ENCODE measurements around the gene NUP210L. TPM values are rescaled to one million over a fixed set of nuclear protein-coding genes. Genes with fewer than 3 reads are reported as not detected.
A peak's percentile ranks its signal among the peaks of the same experiment; 100 is the strongest.

The NUP210L gene
- under 0.01 TPM in 2 replicates for total RNA-seq

DNA sequence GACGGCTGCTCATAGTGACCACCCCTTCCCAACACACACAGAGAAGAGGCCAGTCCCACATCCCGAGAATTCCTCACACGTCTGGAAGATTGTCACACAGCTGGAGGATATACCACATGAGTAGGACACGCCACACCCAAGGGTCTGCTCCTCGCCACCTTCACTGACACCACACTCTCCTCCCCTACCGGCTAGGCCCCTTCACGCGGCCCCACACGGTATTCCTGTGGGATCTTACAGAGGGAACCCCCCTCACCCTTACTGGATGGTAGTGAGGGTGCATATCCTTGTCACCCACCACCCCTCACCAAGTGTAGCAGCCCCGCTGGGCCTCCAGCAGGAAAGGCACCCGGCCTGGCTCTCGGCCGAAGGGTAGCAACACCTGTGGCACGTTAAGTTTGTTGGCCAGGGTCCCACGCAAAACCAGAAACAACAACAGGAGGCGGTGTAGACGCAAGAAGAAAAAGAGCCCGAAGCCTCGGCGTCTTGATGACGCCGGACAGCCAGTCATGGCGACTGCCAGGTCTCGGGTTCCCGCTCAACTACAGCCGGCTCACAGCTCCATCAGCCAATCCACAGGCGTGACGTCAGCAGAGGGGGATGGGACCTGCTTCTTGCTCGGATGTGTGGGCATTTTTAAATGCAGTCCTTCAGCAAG lies at the start of gene NUP210L:
TSS of gene NUP210L (minus strand) at position 540 of the 658 bp plus-strand sequence.

DNA sequence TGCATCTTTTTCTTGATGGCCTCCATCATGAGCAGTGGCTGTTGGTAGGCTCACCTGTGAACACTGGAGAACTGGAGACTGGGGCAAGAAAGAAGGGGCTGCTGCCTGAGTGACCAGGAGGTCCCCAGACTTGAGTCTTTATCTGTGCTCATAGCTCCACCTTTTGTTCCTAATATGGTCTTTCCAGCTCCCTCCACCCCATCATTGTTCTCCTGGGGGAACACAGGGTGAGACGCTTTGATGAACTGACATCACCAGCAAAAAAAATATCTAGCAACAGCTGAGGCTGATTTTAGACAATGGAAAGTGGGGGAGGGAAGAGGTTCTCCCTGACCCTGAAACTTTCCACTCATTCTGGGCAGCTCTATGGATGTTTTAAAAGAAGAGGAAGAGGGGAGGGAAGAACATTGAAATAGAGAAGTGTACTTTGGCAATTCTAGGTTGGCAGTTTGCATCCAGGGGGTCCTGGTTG lies 37.2 kb upstream of the NUP210L start, which contains the start of gene TPM3:
TSS of gene TPM3 (minus strand) at position 111 of the 472 bp plus-strand sequence. CDS start at position 29, 82 bp downstream.

DNA sequence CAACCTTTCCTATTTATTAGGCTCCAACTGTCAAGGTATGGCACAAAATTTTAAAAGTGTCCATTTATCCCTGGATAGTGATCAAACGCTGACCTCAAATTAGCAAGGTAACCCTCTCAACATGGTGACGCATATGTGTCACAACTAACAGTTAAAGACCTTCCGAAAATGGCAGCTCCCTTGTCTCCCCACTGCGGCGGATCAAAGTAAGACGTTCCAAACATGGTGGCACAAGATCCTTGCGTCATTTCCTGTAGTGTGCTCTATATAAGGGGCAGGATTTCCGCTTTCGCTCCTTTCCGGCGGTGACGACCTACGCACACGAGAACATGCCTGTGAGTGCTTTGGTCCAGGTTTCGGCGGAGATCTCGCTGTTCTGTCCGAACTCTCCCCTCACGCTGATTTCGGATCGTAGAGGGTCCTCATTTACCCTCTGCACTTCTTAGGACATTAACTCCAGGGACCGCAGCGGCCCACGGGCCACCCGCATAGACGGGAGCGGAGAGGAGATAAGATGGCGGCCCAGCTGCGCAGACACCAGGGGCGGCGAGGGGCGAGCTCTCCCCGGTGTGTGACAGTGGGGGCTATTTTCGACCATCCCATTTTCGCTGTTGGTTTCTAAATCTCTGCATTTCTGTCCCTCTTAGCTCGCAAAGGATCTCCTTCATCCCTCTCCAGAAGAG lies 164.3 kb downstream of the NUP210L start, which contains the start of gene RPS27:
TSS of gene RPS27 (plus strand) at position 295 of the 683 bp plus-strand sequence. CDS start at position 330, 35 bp downstream.

DNA sequence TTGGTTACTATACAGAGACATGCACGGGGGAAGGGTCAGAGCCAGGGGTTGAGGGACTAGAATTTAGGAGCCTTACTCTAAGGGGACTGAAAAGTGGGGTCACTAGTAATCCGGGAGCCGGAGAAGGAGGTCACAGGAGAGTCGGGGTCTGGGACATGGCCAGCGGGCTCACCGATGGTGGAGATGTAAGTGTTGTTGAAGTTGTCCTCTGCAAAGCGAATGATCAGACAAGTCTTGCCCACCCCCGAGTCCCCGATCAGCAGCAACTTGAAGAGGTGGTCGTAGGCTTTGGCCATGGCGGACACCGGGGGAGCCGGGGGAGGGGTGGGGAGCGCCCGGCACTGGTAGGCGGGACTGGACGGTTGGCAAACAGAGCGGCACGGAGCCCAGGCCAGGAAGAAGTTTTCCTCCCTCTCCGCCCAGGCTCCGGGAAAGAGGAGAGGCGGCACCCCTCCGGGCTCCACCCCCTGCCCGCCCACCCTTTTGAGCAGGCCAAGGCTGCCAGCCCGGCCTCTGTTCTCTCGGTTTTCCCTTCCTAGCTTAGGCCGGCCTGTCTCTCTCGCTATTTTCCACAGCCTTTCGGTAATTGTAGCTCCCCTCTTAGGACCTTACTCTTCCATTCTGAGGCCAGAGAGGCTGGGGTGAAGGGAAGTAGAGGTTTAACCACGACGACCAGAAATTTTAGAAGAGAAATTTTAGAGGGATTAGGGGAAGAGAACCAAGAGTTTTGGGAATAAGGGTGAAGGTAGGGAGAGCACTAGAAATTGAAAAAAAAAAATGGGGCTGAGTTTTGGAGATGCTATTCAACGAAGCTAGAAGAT lies 168.7 kb downstream of the NUP210L start, which contains the start of gene RAB13:
TSS of gene RAB13 (minus strand) at position 399 of the 821 bp plus-strand sequence. CDS start at position 296, 103 bp downstream.

DNA sequence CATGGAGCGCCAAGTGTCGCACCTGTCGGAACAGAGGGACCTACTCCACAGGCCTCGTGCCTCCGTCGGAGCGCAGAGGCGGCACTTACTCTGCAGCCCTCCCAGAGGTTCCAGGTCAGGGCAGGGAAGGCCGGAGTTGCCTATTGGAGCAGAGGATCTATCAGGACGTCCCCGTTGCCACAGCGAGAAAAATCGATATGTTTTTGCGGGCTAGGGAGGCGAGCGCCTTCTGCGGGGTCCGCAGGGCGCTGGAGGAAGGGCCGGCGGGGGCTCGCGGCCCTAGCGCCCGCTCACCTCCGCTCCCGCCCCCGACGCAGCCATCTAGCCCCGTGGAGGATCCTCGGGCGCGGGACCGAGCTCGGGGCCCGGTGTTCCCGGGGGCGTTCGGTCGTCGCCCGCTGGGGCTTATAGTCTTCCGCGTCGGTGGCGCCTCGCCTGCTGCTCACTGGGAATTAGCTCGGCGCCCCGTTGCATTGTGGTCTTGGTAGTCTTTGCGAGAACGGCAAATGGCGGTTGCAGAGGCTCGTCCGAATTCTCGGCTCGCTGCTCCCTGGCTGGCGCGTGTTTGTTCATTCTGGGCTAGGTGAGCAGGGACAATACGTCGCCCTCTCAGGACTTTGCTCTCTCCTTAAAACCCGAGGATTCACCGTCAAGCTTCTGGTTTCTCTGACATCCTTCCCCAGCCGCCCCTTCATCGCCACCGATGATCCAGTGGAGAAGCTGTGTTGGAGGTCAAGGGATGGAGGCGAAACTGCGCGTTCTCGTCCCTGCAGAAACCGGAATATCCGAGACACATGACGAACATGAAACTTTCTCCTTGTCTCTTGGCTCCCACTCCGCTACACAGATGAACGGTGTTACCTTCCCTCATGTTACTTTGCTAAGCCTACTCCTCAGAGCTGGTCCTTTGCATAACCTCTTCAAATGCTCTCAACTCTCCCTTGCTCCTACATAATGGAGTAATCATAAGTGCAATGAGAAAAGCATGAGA lies 177.3 kb downstream of the NUP210L start, which contains the start of gene JTB:
TSS of gene JTB (minus strand) at position 425 of the 991 bp plus-strand sequence. CDS start at position 3, 422 bp downstream.

DNA sequence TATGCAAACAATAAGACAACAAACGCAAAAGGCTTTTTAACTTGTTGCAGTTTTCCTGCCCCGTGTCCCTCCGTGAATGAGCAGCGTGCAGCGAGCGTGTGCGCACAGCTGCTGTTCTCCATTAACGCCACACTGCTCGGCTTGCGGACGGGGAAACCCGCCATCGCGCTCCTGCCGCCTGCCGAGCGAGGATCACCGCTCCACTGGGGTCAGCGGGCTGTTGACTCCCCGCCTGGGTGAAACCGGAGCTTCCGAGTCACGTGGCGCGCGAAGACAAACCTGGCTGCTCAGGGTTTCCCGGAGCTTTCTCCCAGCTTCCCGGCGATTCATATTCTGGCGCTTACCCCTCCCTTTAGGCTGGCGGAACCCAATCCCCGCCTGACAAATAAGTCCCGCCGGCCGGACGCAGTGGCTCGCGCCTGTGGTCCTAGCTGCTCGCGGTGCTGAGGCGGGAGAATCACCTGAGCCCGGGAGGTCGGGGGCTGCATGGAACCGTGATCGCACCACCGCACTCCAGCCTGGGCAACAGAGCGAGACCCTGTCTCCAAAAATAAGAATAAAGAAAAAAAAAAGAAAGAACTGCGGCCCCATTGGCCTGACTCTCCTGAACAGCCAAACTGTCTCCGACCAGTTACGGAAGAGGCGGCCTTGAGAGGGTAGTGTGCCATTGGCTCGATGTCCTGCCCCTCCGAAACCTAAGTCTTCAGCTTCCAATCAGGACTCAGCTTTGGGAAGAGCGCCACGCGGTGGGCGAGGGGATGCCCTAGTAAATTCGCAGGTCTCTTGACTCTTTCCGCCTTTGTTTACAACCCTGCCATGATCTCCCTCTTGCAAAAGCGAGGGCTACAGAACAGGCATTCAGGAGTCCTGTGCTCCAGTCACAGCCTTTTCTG lies 187.5 kb downstream of the NUP210L start, which contains the start of gene CREB3L4:
TSS of gene CREB3L4 (plus strand) at position 796 of the 893 bp plus-strand sequence. CDS start 624 bp downstream, outside the sequence.

DNA sequence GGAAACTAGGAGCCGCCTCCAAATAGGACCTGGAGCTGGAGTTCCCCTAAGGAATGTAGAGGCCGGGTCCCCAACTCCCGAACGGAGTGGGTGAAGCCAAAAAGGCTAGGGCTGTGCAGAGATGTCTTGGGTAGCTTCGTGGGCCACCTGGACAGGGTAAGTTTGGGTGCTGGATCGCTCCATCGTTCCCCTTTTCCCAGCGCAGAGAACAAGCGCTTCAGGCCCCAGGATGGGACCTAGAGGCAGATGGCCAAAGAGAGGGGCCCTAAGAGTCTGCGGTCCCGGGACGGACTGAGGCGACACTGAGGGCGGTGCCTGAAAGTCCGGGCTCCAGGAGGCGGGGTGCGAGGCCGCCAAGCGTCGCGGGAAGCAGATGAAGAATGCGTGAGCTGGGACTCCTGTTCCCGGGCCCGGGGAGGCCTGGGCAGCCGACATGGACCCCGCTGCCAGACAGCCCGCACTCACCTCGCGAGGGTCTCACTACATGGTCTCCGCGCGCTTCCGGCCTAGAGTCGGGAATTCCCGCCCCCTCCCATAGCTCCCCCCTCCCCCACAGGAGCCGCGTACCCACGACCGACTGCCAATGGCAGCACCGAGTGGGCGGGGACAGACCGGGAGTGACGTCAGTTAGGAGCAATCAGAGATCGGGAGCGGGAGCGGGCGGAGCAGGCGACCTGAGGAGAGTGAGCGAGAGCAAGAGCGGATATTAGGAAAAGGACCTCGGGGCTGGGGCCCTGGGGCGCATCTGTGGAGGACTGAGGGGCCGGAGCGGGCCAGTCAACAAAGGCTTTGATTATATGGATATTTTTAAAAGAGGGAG lies 191.6 kb downstream of the NUP210L start, which contains the start of gene SLC39A1:
TSS of gene SLC39A1 (minus strand) at position 508 of the 820 bp plus-strand sequence. CDS start 822 bp downstream, outside the sequence.

DNA sequence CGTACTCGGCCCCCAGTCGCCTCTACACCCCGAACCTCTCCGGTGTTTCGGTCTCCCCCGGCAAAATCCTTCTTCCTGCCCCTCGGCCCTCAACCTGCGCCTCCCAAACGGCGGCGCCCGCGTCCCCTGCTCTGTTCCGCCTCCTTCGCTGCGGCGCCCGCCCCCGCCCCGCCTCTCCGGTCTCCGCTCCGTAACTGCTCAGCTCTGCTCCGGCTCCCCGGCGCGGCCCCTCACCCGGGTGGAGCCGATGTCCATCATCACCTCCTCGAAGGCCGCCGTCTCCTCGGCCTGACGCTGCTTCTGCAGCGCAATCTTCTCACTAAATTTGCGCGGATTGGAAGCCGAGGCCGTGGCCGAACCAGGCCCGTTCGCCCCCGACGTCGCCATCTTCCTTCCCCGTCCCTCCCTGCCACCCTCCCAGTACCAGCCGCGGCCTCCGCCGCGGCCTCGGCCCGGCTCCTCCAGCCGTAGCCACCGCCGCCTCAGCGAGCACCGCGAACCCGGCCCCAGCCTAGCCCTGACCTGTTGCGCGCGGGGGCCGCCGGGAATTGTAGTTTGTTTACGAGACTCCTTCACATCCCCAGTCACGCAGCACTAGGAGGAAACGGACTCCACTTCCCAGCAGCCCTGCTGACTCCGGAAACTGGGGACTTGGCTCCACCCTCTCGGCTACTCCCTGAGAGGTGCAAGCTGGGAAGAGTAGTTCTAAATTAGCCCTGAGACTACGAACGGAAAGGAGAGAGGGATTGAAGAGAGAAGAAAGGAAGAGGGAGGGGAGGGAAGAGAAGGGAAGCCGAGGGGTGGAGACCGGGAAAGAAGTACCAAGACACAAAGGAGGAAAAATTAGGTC lies 196.5 kb downstream of the NUP210L start, which contains the start of gene CRTC2:
TSS of gene CRTC2 (minus strand) at position 502 of the 850 bp plus-strand sequence. CDS start at position 387, 115 bp downstream.

DNA sequence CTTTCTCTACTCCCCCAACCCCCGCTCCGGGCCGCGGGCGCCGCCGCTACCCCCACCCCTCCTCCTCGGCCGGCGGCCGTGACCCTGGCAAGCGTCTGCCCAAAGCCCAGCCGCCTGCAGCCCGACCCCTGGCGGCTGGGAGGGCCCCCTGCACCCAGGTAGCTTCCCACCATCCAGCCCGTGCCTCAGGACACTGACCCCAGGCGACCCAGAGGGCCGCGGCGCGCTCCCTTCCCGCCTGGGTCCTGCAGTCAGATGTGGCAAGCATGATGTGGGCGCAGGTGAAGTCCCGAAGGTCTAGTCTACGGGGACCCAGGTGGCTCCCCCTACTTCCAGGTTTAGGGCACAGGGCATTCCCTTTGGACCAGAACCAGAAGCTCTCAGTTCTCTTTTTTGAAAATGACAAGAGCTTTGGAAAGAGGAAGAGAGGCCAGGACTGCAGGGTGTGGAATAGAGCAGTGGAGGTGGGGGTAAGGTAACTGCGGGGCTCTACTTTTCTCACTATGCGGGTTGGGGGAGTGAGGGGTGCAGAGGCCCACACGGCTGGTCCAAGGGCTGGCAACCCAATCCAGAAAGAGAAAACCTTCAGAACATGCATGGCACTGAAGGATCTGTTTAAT lies 208.1 kb downstream of the NUP210L start, which contains the start of gene DENND4B:
TSS of gene DENND4B (minus strand) at position 97 of the 620 bp plus-strand sequence. CDS start 2,344 bp downstream, outside the sequence.

Small RNA genes lying within 50 kb of the gene (small RNA-seq; reads per million reads assigned to genes)
- gene MIR190B (0.41 reads per million, percentile 21 among the genes with 10 or more reads in this experiment), gene MIR5698 (not detected), gene MIR6737 (not detected), gene RNU6-179P (not detected)

Other genes starting within 250 kb of the NUP210L start
- 5.9 and 8.6 TPM in 2 replicates for gene GATAD2B, start 232.1 kb downstream of the NUP210L start, total RNA-seq
- gene DENND4B, start 208.4 kb downstream of the NUP210L start, total RNA-seq: 22.0 and 27.0 TPM in 2 replicates
- gene CRTC2, start 196.5 kb downstream of the NUP210L start, total RNA-seq: 5.9 and 7.6 TPM in 2 replicates
- 62.2 and 64.7 TPM in 2 replicates for gene SLC39A1, start 191.5 kb downstream of the NUP210L start, total RNA-seq
- 8.8 and 11.1 TPM in 2 replicates for gene CREB3L4, start 187.2 kb downstream of the NUP210L start, total RNA-seq
- gene JTB, start 177.4 kb downstream of the NUP210L start, total RNA-seq: 73.5 and 80.2 TPM in 2 replicates
- gene RAB13, start 168.7 kb downstream of the NUP210L start, total RNA-seq: 67.4 and 82.3 TPM in 2 replicates
- gene RPS27, start 164.3 kb downstream of the NUP210L start, total RNA-seq: 1,352 and 2,599 TPM in 2 replicates
- gene TPM3, start 37.0 kb upstream of the NUP210L start, total RNA-seq: 401 and 557 TPM in 2 replicates
- gene CFAP141, start 51.3 kb upstream of the NUP210L start, total RNA-seq: not detected in 2 replicates
- gene UBAP2L, start 65.9 kb upstream of the NUP210L start, total RNA-seq: 94.1 and 129 TPM in 2 replicates
- 88.6 and 95.0 TPM in 2 replicates for gene HAX1, start 117.6 kb upstream of the NUP210L start, total RNA-seq
- gene AQP10, start 166.0 kb upstream of the NUP210L start, total RNA-seq: not detected in 2 replicates
- gene ATP8B2, start 170.5 kb upstream of the NUP210L start, total RNA-seq: 144 and 149 TPM in 2 replicates